ENCODE data around the gene COBLL1. TPM values are rescaled to one million over a fixed set of nuclear protein-coding genes. Genes with fewer than 3 reads are reported as not detected.
A peak's percentile ranks its signal among the peaks of the same experiment; 100 is the strongest.

COBLL1 gene
- total and polyA plus RNA-seq, 2 experiments from 2014 or later, result 87.3 to 146 TPM

GRCh38 chr2:164839914-164840457 is 1.6 kb downstream of the COBLL1 start:
- peak overlapping the region; percentile 89 for H3K4me3 ChIP-seq
- H3K9me3 ChIP-seq (ENCODE audit: low read depth), result no peaks in the 10 kb centered on the region
- DNase-seq (ENCODE audit: low spot score), result peak; percentile 27
- H3K79me2 ChIP-seq, result peaks cover 51% of the 10 kb centered on the region
- H3K4me1 ChIP-seq (ENCODE audit: insufficient read depth), result peaks cover 17% of the 10 kb centered on the region
- no peak overlapping the region for H2AFZ ChIP-seq
- H3K4me2 ChIP-seq, result peak overlapping the region; percentile 86
- H3K36me3 ChIP-seq (replicated peaks; ENCODE audit: insufficient read depth, low read depth), result no peaks in the 10 kb centered on the region
- TF ChIP-seq EZH2phosphoT487 (IDR thresholded peaks at IDR 0.05; ENCODE audit: low read depth, severe bottlenecking, unreplicated experiment) (no peak), CTCF (IDR thresholded peaks at IDR 0.05; ENCODE audit: poor library complexity) (no peak), EZH2 (IDR thresholded peaks at IDR 0.05; ENCODE audit: borderline replicate concordance) (no peak)
- peak overlapping the region; percentile 99 for H3K27ac ChIP-seq
- H3K27me3 ChIP-seq, result no peaks in the 10 kb centered on the region
- H4K20me1 ChIP-seq (ENCODE audit: insufficient read depth, poor library complexity, severe bottlenecking), result peaks cover 3% of the 10 kb centered on the region
- no peaks in the 10 kb centered on the region for H3K9me2 ChIP-seq (replicated peaks; ENCODE audit: insufficient read depth)
- WGBS (ENCODE audit: low lambda C conversion rate, missing lambda C conversion rate), result 25% methylated on average over 8 of the region's 8 CpGs

DNA sequence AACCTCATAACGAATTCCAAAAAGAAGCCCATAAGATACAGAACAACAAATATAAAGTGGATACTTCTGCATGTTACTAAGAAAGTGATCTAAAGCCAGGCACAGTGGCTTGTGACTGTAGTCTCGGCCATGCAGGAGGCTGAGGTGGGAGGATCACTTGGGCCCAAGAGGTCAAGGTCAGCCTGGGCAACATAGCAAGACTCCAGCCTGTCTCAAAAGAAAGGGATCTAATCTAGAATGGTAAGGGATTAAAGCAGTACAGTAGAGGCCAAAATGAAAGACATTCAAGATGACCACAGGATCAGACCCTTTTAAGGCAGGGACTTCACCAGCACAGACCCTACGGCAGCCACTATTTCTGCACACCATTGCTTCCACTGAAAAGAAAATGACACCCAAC is 3.8 kb downstream of the COBLL1 start:
- peak overlapping the region; percentile 86 for H3K4me2 ChIP-seq

DNA sequence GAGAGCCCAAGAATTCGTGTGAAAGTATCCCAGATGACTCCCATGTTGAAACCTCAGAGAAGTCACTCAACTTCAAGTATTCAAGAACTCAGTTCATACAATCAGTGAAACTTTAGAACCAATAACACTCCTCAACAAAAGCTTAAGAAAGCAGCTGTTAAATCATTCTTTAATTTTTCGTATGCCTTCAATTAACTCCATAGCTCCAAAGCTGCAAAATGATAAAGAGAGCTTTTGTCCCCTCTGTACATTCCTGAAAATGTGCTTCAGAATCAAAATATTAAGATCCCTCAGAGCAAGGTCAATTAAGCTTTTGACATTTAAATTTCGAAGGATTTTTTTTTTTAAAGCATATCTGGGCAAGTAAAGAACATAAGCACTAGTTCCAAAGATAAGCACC is 4.7 kb downstream of the COBLL1 start:
- H3K4me3 ChIP-seq, result no peak overlapping the region
- TF ChIP-seq EZH2phosphoT487 (IDR thresholded peaks at IDR 0.05; ENCODE audit: low read depth, severe bottlenecking, unreplicated experiment) (no peak), EZH2 (IDR thresholded peaks at IDR 0.05; ENCODE audit: borderline replicate concordance) (no peak), CTCF (IDR thresholded peaks at IDR 0.05; ENCODE audit: poor library complexity) (no peak)
- no peaks in the 10 kb centered on the region for H3K9me2 ChIP-seq (replicated peaks; ENCODE audit: insufficient read depth)
- no peak overlapping the region for H2AFZ ChIP-seq
- peaks cover 10% of the 10 kb centered on the region for H3K4me1 ChIP-seq (ENCODE audit: insufficient read depth)
- DNase-seq (ENCODE audit: low spot score), result no peak
- peaks cover 3% of the 10 kb centered on the region for H4K20me1 ChIP-seq (ENCODE audit: insufficient read depth, poor library complexity, severe bottlenecking)
- H3K9me3 ChIP-seq (ENCODE audit: low read depth), result no peaks in the 10 kb centered on the region
- no peaks in the 10 kb centered on the region for H3K36me3 ChIP-seq (replicated peaks; ENCODE audit: insufficient read depth, low read depth)
- H3K79me2 ChIP-seq, result peaks cover 82% of the 10 kb centered on the region
- H3K27me3 ChIP-seq, result no peaks in the 10 kb centered on the region
- peak overlapping the region; percentile 86 for H3K4me2 ChIP-seq
- WGBS (ENCODE audit: low lambda C conversion rate, missing lambda C conversion rate), result 70% methylated on average over 3 of the region's 3 CpGs
- H3K27ac ChIP-seq, result peak overlapping the region; percentile 6

More for the DNA sequence above, 3.8 kb downstream of the COBLL1 start:
- DNase-seq (ENCODE audit: low spot score), result no peak
- peaks cover 13% of the 10 kb centered on the region for H3K4me1 ChIP-seq (ENCODE audit: insufficient read depth)
- peaks cover 73% of the 10 kb centered on the region for H3K79me2 ChIP-seq
- no peak overlapping the region for H2AFZ ChIP-seq
- no peaks in the 10 kb centered on the region for H3K36me3 ChIP-seq (replicated peaks; ENCODE audit: insufficient read depth, low read depth)
- H3K27me3 ChIP-seq, result no peaks in the 10 kb centered on the region
- no peaks in the 10 kb centered on the region for H3K9me3 ChIP-seq (ENCODE audit: low read depth)
- no peaks in the 10 kb centered on the region for H3K9me2 ChIP-seq (replicated peaks; ENCODE audit: insufficient read depth)
- H3K27ac ChIP-seq, result peak overlapping the region; percentile 99
- H3K4me3 ChIP-seq, result no peak overlapping the region
- 91% methylated on average over 3 of the region's 3 CpGs for WGBS (ENCODE audit: low lambda C conversion rate, missing lambda C conversion rate)
- H4K20me1 ChIP-seq (ENCODE audit: insufficient read depth, poor library complexity, severe bottlenecking), result peaks cover 3% of the 10 kb centered on the region
- TF ChIP-seq EZH2phosphoT487 (IDR thresholded peaks at IDR 0.05; ENCODE audit: low read depth, severe bottlenecking, unreplicated experiment) (no peak), CTCF (IDR thresholded peaks at IDR 0.05; ENCODE audit: poor library complexity) (no peak), EZH2 (IDR thresholded peaks at IDR 0.05; ENCODE audit: borderline replicate concordance) (no peak)

All from hepatocyte (in vitro differentiated cells).